ENCODE data around the gene ASPG. TPM values are rescaled to one million over a fixed set of nuclear protein-coding genes. Genes with fewer than 3 reads are reported as not detected.

The ASPG gene
- 11.7 TPM for polyA plus RNA-seq
- long read RNA-seq, donor 1, full-length matches to known transcripts: 1 of 1 reads
- long read RNA-seq, donor 1, partial matches to known transcripts: 0 of 1 reads
- long read RNA-seq, donor 1, other reads (novel, unspliced or antisense): 0 of 1 reads
- long read RNA-seq, donor 2: 0 reads
- long read RNA-seq, donor 3: 0 reads
- long read RNA-seq, donor 4, partial matches to known transcripts: 0 of 1 reads
- long read RNA-seq, donor 4, other reads (novel, unspliced or antisense): 0 of 1 reads
- long read RNA-seq, donor 5: 0 reads
- long read RNA-seq, donor 6: 0 reads
- long read RNA-seq, donor 7: 0 reads
- long read RNA-seq, donor 8: 0 reads
- long read RNA-seq, donor 9: 0 reads
- long read RNA-seq, donor 10, partial matches to known transcripts: 0 of 2 reads
- long read RNA-seq, donor 10, other reads (novel, unspliced or antisense): 0 of 2 reads
- long read RNA-seq, donor 11, full-length matches to known transcripts: 1 of 1 reads
- long read RNA-seq, donor 11, partial matches to known transcripts: 0 of 1 reads
- long read RNA-seq, donor 11, other reads (novel, unspliced or antisense): 0 of 1 reads

DNA sequence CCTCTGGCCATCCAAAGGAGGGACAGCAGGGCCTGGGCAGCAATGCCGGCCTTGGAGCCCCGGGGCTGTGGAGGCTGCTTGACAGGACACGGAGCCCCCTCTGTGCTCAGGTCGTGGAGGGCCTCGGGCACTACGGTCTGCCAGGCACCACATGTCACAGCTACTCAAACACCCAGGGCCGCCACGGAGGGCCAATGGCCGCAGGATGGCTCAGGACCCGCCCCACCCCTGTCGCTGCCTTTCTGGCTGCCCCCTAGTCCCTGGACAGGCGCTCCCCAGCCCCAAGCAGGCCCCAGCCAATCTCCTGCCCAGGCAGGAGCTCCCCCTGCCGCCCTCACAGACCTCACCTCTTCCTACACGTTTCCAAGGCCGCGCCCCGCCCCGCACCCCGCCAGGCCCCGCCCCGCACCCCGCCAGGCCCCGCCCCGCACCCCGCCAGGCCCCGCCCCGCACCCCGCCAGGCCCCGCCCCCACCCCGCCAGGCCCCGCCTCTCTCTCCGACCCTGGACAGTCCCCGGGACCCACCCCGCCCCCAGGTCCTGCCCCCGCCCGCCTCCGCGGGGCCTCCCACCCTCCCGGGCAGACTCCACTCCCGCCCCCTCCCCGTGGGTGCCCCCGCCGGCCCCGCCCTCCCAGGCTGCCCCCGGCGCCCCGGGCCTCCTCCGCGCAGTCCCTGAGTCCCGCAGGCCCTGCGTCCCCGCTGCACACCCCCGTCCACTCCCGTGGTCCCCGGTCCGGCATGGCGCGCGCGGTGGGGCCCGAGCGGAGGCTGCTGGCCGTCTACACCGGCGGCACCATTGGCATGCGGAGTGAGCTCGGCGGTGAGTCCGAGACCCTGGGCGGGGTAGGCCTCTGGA lies at the start of gene ASPG:
Gene ASPG, plus strand, starts transcription at position 669 of the 857 bp plus-strand sequence. Its CDS starts 71 bp downstream, at position 740.
- WGBS (ENCODE audit: insufficient coverage, low lambda C conversion rate): no CpG with 5 or more reads among the region's 70 CpGs
- H3K9me3 ChIP-seq (ENCODE audit: control insufficient read depth, low read depth, low read length): peaks cover 4% of the 10 kb centered on the region
- H3K27me3 ChIP-seq (ENCODE audit: control insufficient read depth, insufficient read depth, low read length): peaks cover 22% of the 10 kb centered on the region
- no peak within 1 kb of the TSS for H3K27ac ChIP-seq (ENCODE audit: low read length)
- peaks cover 38% of the 10 kb centered on the region for H3K4me1 ChIP-seq (ENCODE audit: control insufficient read depth, insufficient read depth, low read length)
- DNase-seq: peak in 1 of 2 donors; percentile 38
- no peaks in the 10 kb centered on the region for H3K36me3 ChIP-seq (ENCODE audit: control insufficient read depth, insufficient read depth, low read length)
- no peak within 1 kb of the TSS for H3K4me3 ChIP-seq (ENCODE audit: low read length)

DNA sequence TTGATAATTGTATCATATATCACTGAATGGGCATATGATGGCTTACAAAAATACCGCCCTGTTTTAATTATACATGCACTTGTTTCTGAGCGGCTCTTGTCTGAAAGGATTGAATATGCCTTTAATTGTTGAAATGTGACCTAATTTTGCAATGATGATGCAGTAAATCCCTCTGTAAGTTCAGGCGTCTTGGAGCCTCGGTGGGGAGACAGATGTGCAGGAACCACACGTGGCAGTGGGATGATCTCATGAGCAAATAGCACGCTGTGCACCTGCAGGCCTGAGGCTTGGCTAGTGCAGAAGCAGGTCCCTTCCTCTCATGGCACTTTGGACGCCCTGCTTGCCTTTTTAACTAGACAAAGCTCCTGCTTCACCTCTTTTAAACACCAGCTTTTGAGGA lies 49.3 kb upstream of the ASPG start:
- Histone ChIP-seq H3K4me1 (ENCODE audit: control insufficient read depth, insufficient read depth, low read length) (no peaks in the 10 kb centered on the region), H3K36me3 (ENCODE audit: control insufficient read depth, insufficient read depth, low read length) (no peaks in the 10 kb centered on the region), H3K27ac (ENCODE audit: low read length) (no peak overlapping the region), H3K27me3 (ENCODE audit: control insufficient read depth, insufficient read depth, low read length) (peaks cover 13% of the 10 kb centered on the region), H3K9me3 (ENCODE audit: control insufficient read depth, low read depth, low read length) (no peaks in the 10 kb centered on the region), H3K4me3 (ENCODE audit: low read length) (no peak overlapping the region)
- no peak for DNase-seq
- no CpG with 5 or more reads among the region's 7 CpGs for WGBS (ENCODE audit: insufficient coverage, low lambda C conversion rate)

DNA sequence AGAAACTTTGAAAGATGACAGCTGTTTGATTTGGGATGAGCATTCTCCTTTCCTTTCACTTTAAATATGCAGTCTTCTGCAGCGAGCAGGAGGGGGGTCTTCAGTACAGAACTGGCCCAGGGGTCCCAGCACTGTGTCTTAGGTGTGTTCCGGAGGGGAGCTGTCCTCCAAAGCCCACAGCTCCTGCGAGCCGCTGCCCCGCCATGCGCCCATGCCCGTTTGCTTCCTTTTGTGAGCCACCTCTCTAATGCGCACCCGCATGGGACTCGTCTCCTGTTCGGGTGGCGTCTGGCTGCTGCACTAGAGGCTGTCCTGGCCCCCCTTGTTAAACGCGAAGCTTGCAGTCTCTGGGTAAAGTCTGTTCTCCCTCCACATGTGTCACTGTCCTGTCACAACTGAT lies 48.4 kb upstream of the ASPG start:
- Histone ChIP-seq H3K27me3 (ENCODE audit: control insufficient read depth, insufficient read depth, low read length) (peaks cover 16% of the 10 kb centered on the region), H3K27ac (ENCODE audit: low read length) (no peak overlapping the region), H3K9me3 (ENCODE audit: control insufficient read depth, low read depth, low read length) (no peaks in the 10 kb centered on the region), H3K4me3 (ENCODE audit: low read length) (no peak overlapping the region), H3K36me3 (ENCODE audit: control insufficient read depth, insufficient read depth, low read length) (no peaks in the 10 kb centered on the region), H3K4me1 (ENCODE audit: control insufficient read depth, insufficient read depth, low read length) (no peaks in the 10 kb centered on the region)
- WGBS (ENCODE audit: insufficient coverage, low lambda C conversion rate): no CpG with 5 or more reads among the region's 14 CpGs
- DNase-seq: no peak

DNA sequence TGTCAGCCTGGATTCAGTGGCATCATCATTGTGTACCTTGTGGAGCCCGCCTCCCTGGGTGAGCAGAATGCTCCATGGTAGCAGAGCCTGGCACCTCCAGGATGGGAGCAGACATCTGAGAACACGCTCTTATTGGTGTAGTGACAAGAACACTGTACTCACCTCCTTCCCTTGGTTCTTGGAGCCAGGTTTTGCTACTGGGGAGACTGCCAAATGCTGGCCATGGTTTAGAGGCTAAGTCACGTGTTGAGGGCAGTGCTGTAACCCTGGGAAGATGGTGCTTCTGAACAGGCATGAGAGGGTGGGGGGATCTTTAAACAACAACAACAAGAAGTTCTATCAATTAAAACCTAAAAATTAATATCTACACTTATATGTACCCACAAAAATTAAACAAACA lies 47.6 kb upstream of the ASPG start:
- peaks cover 16% of the 10 kb centered on the region for H3K27me3 ChIP-seq (ENCODE audit: control insufficient read depth, insufficient read depth, low read length)
- no peak overlapping the region for H3K27ac ChIP-seq (ENCODE audit: low read length)
- H3K4me1 ChIP-seq (ENCODE audit: control insufficient read depth, insufficient read depth, low read length): no peaks in the 10 kb centered on the region
- WGBS (ENCODE audit: insufficient coverage, low lambda C conversion rate): no CpG with 5 or more reads among the region's 3 CpGs
- H3K4me3 ChIP-seq (ENCODE audit: low read length): no peak overlapping the region
- no peaks in the 10 kb centered on the region for H3K36me3 ChIP-seq (ENCODE audit: control insufficient read depth, insufficient read depth, low read length)
- DNase-seq: no peak
- H3K9me3 ChIP-seq (ENCODE audit: control insufficient read depth, low read depth, low read length): no peaks in the 10 kb centered on the region

DNA sequence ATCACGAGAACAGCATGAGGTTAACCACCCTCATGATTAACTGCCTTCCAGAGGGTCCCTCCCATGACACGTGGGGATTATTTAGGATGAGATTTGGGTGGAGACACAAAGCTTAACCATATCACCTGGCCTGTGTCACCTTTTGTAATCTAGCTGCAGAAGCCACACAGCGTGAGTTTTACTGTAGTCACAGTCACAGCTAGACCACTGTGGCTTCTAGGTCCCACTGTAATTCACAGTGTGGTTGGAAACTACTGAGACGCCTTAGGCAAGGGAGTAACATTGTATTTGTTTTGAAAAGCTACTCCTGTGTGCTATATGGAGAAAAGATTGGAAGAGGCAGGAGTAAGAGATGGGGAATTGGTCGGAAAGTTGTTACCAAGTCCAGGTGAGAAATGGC lies 46.3 kb upstream of the ASPG start:
- 100% methylated on average over 1 of the region's 5 CpGs for WGBS (ENCODE audit: insufficient coverage, low lambda C conversion rate)
- no peaks in the 10 kb centered on the region for H3K9me3 ChIP-seq (ENCODE audit: control insufficient read depth, low read depth, low read length)
- DNase-seq: no peak
- peaks cover 13% of the 10 kb centered on the region for H3K27me3 ChIP-seq (ENCODE audit: control insufficient read depth, insufficient read depth, low read length)
- H3K4me3 ChIP-seq (ENCODE audit: low read length): no peak overlapping the region
- no peaks in the 10 kb centered on the region for H3K36me3 ChIP-seq (ENCODE audit: control insufficient read depth, insufficient read depth, low read length)
- no peaks in the 10 kb centered on the region for H3K4me1 ChIP-seq (ENCODE audit: control insufficient read depth, insufficient read depth, low read length)
- H3K27ac ChIP-seq (ENCODE audit: low read length): no peak overlapping the region

DNA sequence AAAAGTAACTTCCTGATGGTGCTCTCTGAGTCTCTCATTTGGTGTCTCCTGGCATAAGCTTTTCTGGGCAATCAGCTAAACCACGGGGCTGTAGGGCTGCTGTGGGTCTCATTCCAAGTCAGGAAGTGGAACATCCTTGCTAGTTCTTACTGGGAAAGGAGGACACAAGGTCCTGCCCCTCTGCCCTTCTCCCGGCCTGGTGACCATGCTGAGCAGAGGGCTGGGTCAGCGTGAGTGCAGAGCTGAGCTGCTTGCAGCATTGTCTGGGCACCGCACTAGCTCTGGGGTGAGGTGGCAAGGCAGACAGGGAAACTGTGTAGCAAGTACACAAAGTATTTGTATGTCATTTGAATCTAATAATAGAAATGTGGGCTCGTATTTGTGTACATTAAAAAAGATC lies 45.0 kb upstream of the ASPG start:
- peaks cover 13% of the 10 kb centered on the region for H3K27me3 ChIP-seq (ENCODE audit: control insufficient read depth, insufficient read depth, low read length)
- 86% methylated on average over 1 of the region's 5 CpGs for WGBS (ENCODE audit: insufficient coverage, low lambda C conversion rate)

DNA sequence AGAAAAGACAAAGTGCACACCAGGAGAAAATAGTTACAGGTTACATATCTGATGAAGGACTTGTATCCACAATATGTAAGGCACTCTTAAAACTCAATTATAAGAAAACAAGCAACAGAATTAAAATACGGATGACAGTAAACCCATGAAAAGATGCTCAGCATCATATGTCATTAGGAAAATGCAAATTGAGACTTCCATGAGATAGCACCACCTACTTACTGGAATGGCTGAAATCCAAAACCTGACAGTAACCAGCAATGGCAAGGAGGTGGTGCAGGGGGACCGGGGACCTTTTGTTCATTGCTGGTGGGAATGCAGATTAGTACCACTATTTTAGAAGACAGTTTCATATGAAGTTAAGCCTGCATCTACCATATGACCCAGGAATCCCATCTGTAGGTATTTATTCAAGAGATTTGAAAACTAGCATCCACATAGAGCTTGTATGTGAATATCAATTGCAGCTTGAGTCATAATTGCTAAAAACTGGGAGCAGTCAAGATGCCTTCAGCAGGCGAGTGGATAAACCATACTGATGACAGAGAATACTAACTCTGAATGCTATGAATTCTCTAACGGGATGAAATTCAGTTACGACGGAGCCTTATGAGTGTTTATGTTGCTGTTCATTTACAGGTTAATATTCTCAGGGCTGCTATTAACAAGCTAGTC lies 43.9 kb upstream of the ASPG start:
- H3K27ac ChIP-seq (ENCODE audit: low read length): no peak overlapping the region
- no peaks in the 10 kb centered on the region for H3K4me1 ChIP-seq (ENCODE audit: control insufficient read depth, insufficient read depth, low read length)
- WGBS (ENCODE audit: insufficient coverage, low lambda C conversion rate): no CpG with 5 or more reads among the region's 6 CpGs
- H3K36me3 ChIP-seq (ENCODE audit: control insufficient read depth, insufficient read depth, low read length): no peaks in the 10 kb centered on the region
- no peak overlapping the region for H3K4me3 ChIP-seq (ENCODE audit: low read length)
- H3K27me3 ChIP-seq (ENCODE audit: control insufficient read depth, insufficient read depth, low read length): peaks cover 13% of the 10 kb centered on the region
- DNase-seq: no peak
- H3K9me3 ChIP-seq (ENCODE audit: control insufficient read depth, low read depth, low read length): no peaks in the 10 kb centered on the region

More for the DNA sequence above, 45.0 kb upstream of the ASPG start:
- no peaks in the 10 kb centered on the region for H3K36me3 ChIP-seq (ENCODE audit: control insufficient read depth, insufficient read depth, low read length)
- no peaks in the 10 kb centered on the region for H3K4me1 ChIP-seq (ENCODE audit: control insufficient read depth, insufficient read depth, low read length)
- no peak overlapping the region for H3K4me3 ChIP-seq (ENCODE audit: low read length)
- DNase-seq: no peak
- no peaks in the 10 kb centered on the region for H3K9me3 ChIP-seq (ENCODE audit: control insufficient read depth, low read depth, low read length)
- no peak overlapping the region for H3K27ac ChIP-seq (ENCODE audit: low read length)

DNA sequence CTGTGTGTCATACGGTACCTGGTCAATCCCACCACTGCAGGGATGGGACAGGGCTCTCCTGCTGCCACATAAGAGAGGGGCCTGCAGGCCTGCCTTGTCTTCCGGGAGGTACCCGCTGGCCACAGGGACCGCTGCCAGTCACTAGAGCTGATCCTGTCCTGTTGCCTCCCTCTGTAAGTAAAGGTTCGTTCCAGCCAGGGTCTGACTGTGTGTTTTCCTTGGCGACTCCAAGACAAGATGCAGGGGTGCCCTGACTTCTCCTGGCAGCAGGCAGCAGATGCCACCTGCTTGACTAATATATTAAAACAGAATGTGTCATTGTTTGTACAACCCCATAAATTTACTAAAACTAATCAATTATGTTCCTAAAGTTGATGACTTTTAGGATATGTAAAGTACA lies 41.5 kb upstream of the ASPG start:
- no peaks in the 10 kb centered on the region for H3K36me3 ChIP-seq (ENCODE audit: control insufficient read depth, insufficient read depth, low read length)
- peaks cover 10% of the 10 kb centered on the region for H3K27me3 ChIP-seq (ENCODE audit: control insufficient read depth, insufficient read depth, low read length)
- H3K27ac ChIP-seq (ENCODE audit: low read length): no peak overlapping the region
- H3K4me1 ChIP-seq (ENCODE audit: control insufficient read depth, insufficient read depth, low read length): no peaks in the 10 kb centered on the region
- no peak for DNase-seq
- no CpG with 5 or more reads among the region's 6 CpGs for WGBS (ENCODE audit: insufficient coverage, low lambda C conversion rate)
- no peak overlapping the region for H3K4me3 ChIP-seq (ENCODE audit: low read length)
- no peaks in the 10 kb centered on the region for H3K9me3 ChIP-seq (ENCODE audit: control insufficient read depth, low read depth, low read length)

DNA sequence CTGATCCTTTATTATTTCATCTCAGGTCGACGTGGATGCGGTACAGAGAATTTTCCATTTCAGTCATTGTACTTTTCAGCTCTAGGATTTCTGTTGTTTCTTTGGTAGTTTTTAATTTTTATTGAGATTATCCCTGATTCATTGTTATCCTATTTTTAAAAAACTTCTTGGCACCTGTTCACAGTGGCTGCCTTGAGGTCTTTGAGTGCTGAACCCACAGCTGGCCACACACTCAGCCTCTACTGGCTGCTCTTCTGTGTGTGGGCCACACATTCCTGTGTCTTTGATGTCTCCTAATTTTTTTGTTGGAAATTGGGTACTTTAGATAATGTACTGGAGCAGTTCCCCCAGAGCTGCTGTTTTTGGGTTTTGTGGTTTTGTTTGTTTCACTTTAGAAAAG lies 37.7 kb upstream of the ASPG start:
- Histone ChIP-seq H3K4me1 (ENCODE audit: control insufficient read depth, insufficient read depth, low read length) (no peaks in the 10 kb centered on the region), H3K9me3 (ENCODE audit: control insufficient read depth, low read depth, low read length) (no peaks in the 10 kb centered on the region), H3K36me3 (ENCODE audit: control insufficient read depth, insufficient read depth, low read length) (no peaks in the 10 kb centered on the region), H3K4me3 (ENCODE audit: low read length) (no peak overlapping the region), H3K27ac (ENCODE audit: low read length) (no peak overlapping the region), H3K27me3 (ENCODE audit: control insufficient read depth, insufficient read depth, low read length) (no peaks in the 10 kb centered on the region)
- DNase-seq: no peak
- no CpG with 5 or more reads among the region's 3 CpGs for WGBS (ENCODE audit: insufficient coverage, low lambda C conversion rate)

All from large intestine (tissue), 12 donors.